ENCODE measurements around the gene PROSER3.

DNA sequence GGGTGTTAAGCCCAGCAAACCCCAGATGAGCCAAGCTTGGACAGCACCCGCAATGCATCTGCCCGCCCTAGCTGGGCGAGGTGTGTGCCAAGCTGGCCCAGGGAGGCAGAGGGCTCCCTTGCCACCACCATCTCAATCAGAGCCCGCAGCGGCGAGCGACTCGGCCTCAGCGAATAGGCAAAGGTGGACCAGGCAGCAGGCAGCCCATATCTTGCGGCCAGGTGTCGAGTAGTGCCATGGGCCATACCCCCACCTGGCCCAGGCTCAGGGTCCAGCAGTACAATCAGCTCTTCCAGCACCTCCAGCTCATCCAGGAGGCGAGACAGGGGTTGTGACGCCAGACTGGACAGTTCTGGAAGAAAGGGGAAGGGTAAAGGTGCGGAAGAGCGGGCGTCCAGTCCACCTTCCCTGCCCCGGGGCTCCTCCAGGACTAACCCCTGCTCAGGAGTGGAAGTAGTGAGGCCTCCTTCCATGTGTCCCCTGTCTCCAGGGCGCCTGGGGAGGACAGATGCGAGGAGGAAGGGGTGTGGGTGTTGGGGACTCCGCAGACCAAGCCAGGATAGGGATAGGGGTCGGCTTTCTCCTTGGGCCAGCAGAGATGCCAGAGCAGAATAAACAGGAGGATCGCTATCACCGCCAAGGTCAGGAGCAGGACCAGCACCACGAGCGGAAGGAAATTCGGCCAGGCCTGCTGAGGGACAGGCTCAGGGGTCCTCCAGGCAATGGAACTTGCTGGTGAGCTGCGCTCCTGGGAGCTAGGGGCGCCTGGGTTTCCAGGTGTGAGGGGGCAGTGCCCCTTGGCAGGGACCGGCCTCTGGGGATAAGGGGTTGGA lies 18.5 kb upstream of the PROSER3 start:
- TF ChIP-seq EZH2 (IDR thresholded peaks at IDR 0.05; ENCODE audit: insufficient read depth, poor library complexity, severe bottlenecking) (no peak), EZH2phosphoT487 (IDR thresholded peaks at IDR 0.05; ENCODE audit: insufficient read depth, low read depth) (no peak)
